ENCODE results near the gene KIAA1549. TPM values are rescaled to one million over a fixed set of nuclear protein-coding genes. Genes with fewer than 3 reads are reported as not detected.

Gene KIAA1549
- total and polyA plus RNA-seq, 2 of the 8 experiments (the other 6 are each of a cell fraction or from before 2014, with no cell fraction given), result 6.5 to 17.3 TPM

DNA sequence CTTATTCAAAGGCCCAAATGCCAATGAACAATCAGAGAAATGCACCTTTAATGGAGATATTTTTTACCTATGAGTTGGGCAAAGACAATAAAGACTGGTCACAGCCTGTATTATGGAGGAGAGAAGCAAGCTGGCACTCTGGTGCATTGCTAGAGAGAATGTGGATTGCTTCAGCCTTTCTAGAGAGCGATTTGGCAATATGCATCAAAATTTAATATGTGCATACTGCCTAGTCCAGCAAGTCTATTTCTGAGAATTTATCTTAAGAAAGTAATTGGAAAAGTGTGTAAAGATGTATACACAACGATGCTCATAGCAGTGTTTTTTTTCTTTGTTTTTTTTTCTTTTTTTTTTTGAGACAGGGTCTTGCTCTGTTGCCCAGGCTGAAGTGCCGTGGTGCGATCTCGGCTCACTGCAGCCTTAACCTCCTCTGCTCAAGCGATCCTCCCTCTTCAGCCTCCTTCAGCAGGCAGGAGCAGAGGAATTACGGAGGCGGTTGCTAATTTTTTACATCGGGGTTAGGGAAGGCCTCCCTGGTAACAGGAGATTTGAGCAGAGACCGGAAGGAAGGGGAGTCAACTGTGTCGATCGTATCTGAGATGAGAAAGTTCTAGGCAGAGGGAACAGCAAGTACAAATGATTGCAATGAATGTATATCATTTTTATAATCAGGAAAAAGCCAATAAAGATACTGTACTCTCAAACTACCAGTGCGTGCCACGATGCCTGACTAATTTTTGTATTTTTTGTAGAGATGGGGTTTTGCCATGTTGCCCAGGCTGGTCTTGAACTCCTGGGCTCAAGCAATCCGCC is 16.4 kb downstream of the KIAA1549 start:
- CTCF ChIA-PET (ENCODE audit: partially characterized antibody), result interaction anchor here (1.1 kb wide), 1 partner anchor 15 kb away, joined by 3 read pairs; no protein-coding TSS in a partner anchor
- H2AFZ ChIP-seq (ENCODE audit: low read length), result no peak overlapping the region
- WGBS, 2 experiments (ENCODE audit: extremely low coverage in 1 of 2, insufficient coverage in 1 of 2, insufficient read length in 1 of 2, insufficient replicate concordance in 2 of 2, low coverage in 1 of 2, low lambda C conversion rate in 2 of 2, missing lambda C conversion rate in 1 of 2), result 91% methylated on average over 15 of the region's 15 CpGs; no CpG with 5 or more reads in 1 of the 2 experiments
- POLR2A ChIA-PET (ENCODE audit: partially characterized antibody), result no interaction called here
- H3K4me1 ChIP-seq (replicated peaks in 1 of 4; ENCODE audit: control insufficient read depth in 3 of 4, insufficient read depth in 4 of 4, low read length in 3 of 4), result peaks cover 0 to 9% (median 7%) of the 10 kb centered on the region in 4 experiments; a peak in 6 of 7 replicates
- H3K14ac ChIP-seq (ENCODE audit: insufficient read length), result no peak overlapping the region
- no peak overlapping the region for H3K4ac ChIP-seq (replicated peaks; ENCODE audit: insufficient read length, low read depth, low read length)
- H2BK20ac ChIP-seq (ENCODE audit: low read length), result no peak overlapping the region
- H3K4me3 ChIP-seq (ENCODE audit: extremely low read depth in 1 of 4, insufficient read depth in 2 of 4, low read depth in 3 of 4, low read length in 4 of 4), result no peak overlapping the region
- H2BK120ac ChIP-seq (replicated peaks; ENCODE audit: low read depth, low read length), result no peak overlapping the region
- no peak overlapping the region for H3K4me2 ChIP-seq (ENCODE audit: insufficient read depth in 1 of 2, low read depth in 2 of 2, low read length in 2 of 2)
- H3K23me2 ChIP-seq (ENCODE audit: low read depth, low read length), result no peaks in the 10 kb centered on the region
- no peak for FAIRE-seq
- H4K91ac ChIP-seq (replicated peaks; ENCODE audit: insufficient read length, low read length), result no peak overlapping the region
- H3K9me3 ChIP-seq (ENCODE audit: insufficient read depth in 2 of 2, low read depth in 1 of 2, low read length in 1 of 2), result no peaks in the 10 kb centered on the region
- H3K18ac ChIP-seq (ENCODE audit: extremely low read depth, low read length), result no peak overlapping the region
- H3K27me3 ChIP-seq (replicated peaks in 1 of 4; ENCODE audit: control insufficient read depth in 3 of 4, extremely low read depth in 1 of 4, insufficient read depth in 3 of 4, low read length in 3 of 4), result no peaks in the 10 kb centered on the region
- H3K79me1 ChIP-seq (ENCODE audit: low read depth, low read length), result peaks cover 28% of the 10 kb centered on the region
- H3K27ac ChIP-seq (ENCODE audit: low read depth, low read length), result no peak overlapping the region
- H2BK15ac ChIP-seq (ENCODE audit: low read length), result no peak overlapping the region
- H4K20me1 ChIP-seq (replicated peaks in 1 of 2; ENCODE audit: control insufficient read depth in 1 of 2, insufficient read depth in 2 of 2, low read length in 2 of 2), result peaks cover 2 to 12% of the 10 kb centered on the region in 2 experiments
- H4K8ac ChIP-seq (ENCODE audit: extremely low read depth, insufficient read depth, low read length), result no peak overlapping the region; the same call in 1 of the 2 replicates
- H4K5ac ChIP-seq (ENCODE audit: insufficient read length, low read depth, low read length), result no peak overlapping the region
- H3K56ac ChIP-seq (replicated peaks; ENCODE audit: insufficient read length, low read depth, low read length), result no peak overlapping the region
- no peak overlapping the region for H2BK5ac ChIP-seq (ENCODE audit: low read depth, low read length)
- no peak overlapping the region for H3K23ac ChIP-seq (ENCODE audit: insufficient read length)
- H3K36me3 ChIP-seq (ENCODE audit: control insufficient read depth in 2 of 4, insufficient read depth in 4 of 4, low read length in 3 of 4), result no peaks in the 10 kb centered on the region
- H3K9ac ChIP-seq (replicated peaks in 1 of 4; ENCODE audit: extremely low read depth in 1 of 4, low read depth in 3 of 4, low read length in 3 of 4), result no peak overlapping the region
- no peak for DNase-seq (ENCODE audit: low read depth in 1 of 2, low spot score in 2 of 2)
- no peak overlapping the region for H2BK12ac ChIP-seq (ENCODE audit: low read depth, low read length)
- peaks cover 5 to 85% of the 10 kb centered on the region in 2 experiments for H3K79me2 ChIP-seq (ENCODE audit: control insufficient read depth in 1 of 2, insufficient read depth in 2 of 2, low read length in 2 of 2)
- no peak overlapping the region for H2AK5ac ChIP-seq (ENCODE audit: low read depth, low read length)
- no peak for TF ChIP-seq CEBPB (IDR thresholded peaks at IDR 0.05; ENCODE audit: low read depth, low read length)
- TF ChIP-seq BCL11A (IDR thresholded peaks at IDR 0.05; ENCODE audit: low read depth in 2 of 2, low read length in 2 of 2), result no peak
- TF ChIP-seq PHF8 (conservative IDR thresholded peaks at IDR 0.05; ENCODE audit: low read depth, low read length), result no peak
- no peak for TF ChIP-seq EZH2 (IDR thresholded peaks at IDR 0.05; ENCODE audit: low read depth, low read length, severe bottlenecking)
- TF ChIP-seq ZNF274 (IDR thresholded peaks at IDR 0.05; ENCODE audit: borderline replicate concordance, extremely low read depth, low read length), result no peak
- no peak for TF ChIP-seq RNF2 (IDR thresholded peaks at IDR 0.05; ENCODE audit: borderline replicate concordance, low read depth, low read length, missing control alignments, poor library complexity, severe bottlenecking)
- no peak for TF ChIP-seq BACH1 (IDR thresholded peaks at IDR 0.05; ENCODE audit: low read length)
- no peak for TF ChIP-seq SIN3A (conservative IDR thresholded peaks at IDR 0.05 in 1 of 2, IDR thresholded peaks at IDR 0.05 in 1 of 2; ENCODE audit: low read depth in 1 of 2, low read length in 2 of 2)
- no peak for TF ChIP-seq CTBP2 (IDR thresholded peaks at IDR 0.05; ENCODE audit: borderline replicate concordance, insufficient read depth, insufficient read length, low read length)
- TF ChIP-seq SUZ12 (IDR thresholded peaks at IDR 0.05; ENCODE audit: low read length), result no peak
- TF ChIP-seq KDM5A (IDR thresholded peaks at IDR 0.05; ENCODE audit: low read length), result no peak
- no peak for TF ChIP-seq TEAD4 (IDR thresholded peaks at IDR 0.05; ENCODE audit: low read depth, low read length)

All from H1 (cell line).